Measurements from ENCODE around the gene PIK3CD.

- TF ChIP-seq EZH2 (IDR thresholded peaks at IDR 0.05; ENCODE audit: borderline replicate concordance, low read length) = no peak
- TF ChIP-seq CTCF (IDR thresholded peaks at IDR 0.05; ENCODE audit: low read length) = no peak
Measured at GRCh38 chr1:9680091-9680490, 28.6 kb downstream of the PIK3CD start.

All from OCI-LY1 (cell line).